ENCODE data around the gene SEC22C. TPM values are rescaled to one million over a fixed set of nuclear protein-coding genes. Genes with fewer than 3 reads are reported as not detected.
"Not testable (repeated sequence)": the region's sequence is repeated elsewhere in the genome, so short reads cannot be mapped to it uniquely, and the experiment has no call there.

SEC22C gene
- total and polyA plus RNA-seq, 7 donors, result 8.4 to 89.2 (median 48.5) TPM

- 87 to 92% methylated on average over 5 of the region's 5 CpGs for WGBS, 2 donors
- Histone ChIP-seq H3K4me3 (no peak overlapping the region), H3K9me3 (no peaks in the 10 kb centered on the region), H3K4me1 (peaks cover 0 to 16% (median 15%) of the 10 kb centered on the region in 4 donors), H3K36me3 (no peaks in the 10 kb centered on the region), H3K27me3 (no peaks in the 10 kb centered on the region), H3K27ac (no peak overlapping the region)
- intact Hi-C loops (cut with DNase I), result no loop called here
- no peak for DNase-seq
- TF ChIP-seq POLR2A (IDR thresholded peaks at IDR 0.05) (no peak), POLR2AphosphoS5 (IDR thresholded peaks at IDR 0.05) (no peak), EP300 (IDR thresholded peaks at IDR 0.05) (no peak), CTCF (IDR thresholded peaks at IDR 0.05) (no peak)
These were observed 6.9 kb upstream of the SEC22C start for GRCh38 chr3:42588625-42589024.

- H3K27ac ChIP-seq, result peak overlapping the region; percentile 87 to 93 (median 90)
- WGBS, 2 donors, result 0 to 1% methylated on average over 3 of the region's 3 CpGs
- no peaks in the 10 kb centered on the region for H3K9me3 ChIP-seq
- intact Hi-C loops (cut with DNase I), result loop anchor here (5.0 kb wide), 3 partner anchors 70 to 250 kb away; partner anchors contain the start of gene ZBTB47
- peak overlapping the region; percentile 56 to 97 (median 86) for H3K4me3 ChIP-seq
- TF ChIP-seq CTCF (IDR thresholded peaks at IDR 0.05) (no peak), POLR2AphosphoS5 (IDR thresholded peaks at IDR 0.05) (no peak), POLR2A (IDR thresholded peaks at IDR 0.05) (no peak), EP300 (IDR thresholded peaks at IDR 0.05) (no peak)
- no peaks in the 10 kb centered on the region for H3K27me3 ChIP-seq
- no peak for DNase-seq
- H3K36me3 ChIP-seq, result peaks cover 0 to 6% (median 0%) of the 10 kb centered on the region in 4 donors
- H3K4me1 ChIP-seq, result peaks cover 0 to 26% (median 20%) of the 10 kb centered on the region in 4 donors
These were observed 805 bp upstream of the SEC22C start for GRCh38 chr3:42582474-42583070.

GRCh38 chr3:42581400-42581708, 413 bp downstream of the SEC22C start:
- Histone ChIP-seq H3K4me1 (peaks cover 0 to 26% (median 20%) of the 10 kb centered on the region in 4 donors), H3K27ac (peak overlapping the region; percentile 87 to 93 (median 90)), H3K4me3 (peak overlapping the region; percentile 56 to 97 (median 86)), H3K36me3 (peaks cover 0 to 6% (median 0%) of the 10 kb centered on the region in 4 donors), H3K9me3 (no peaks in the 10 kb centered on the region), H3K27me3 (no peaks in the 10 kb centered on the region)
- intact Hi-C loops (cut with DNase I), result loop anchor here (5.0 kb wide), 3 partner anchors 71 to 251 kb away; partner anchors contain the start of gene ZBTB47
- TF ChIP-seq POLR2AphosphoS5 (IDR thresholded peaks at IDR 0.05) (no peak), CTCF (IDR thresholded peaks at IDR 0.05) (no peak), POLR2A (IDR thresholded peaks at IDR 0.05) (no peak), EP300 (IDR thresholded peaks at IDR 0.05) (no peak)
- DNase-seq, result no peak
- 0 to 1% methylated on average over 11 of the region's 11 CpGs for WGBS, 2 donors

GRCh38 chr3:42579346-42579745, 2.4 kb downstream of the SEC22C start:
- H3K4me3 ChIP-seq; H3K27ac ChIP-seq; H3K27me3 ChIP-seq; H3K36me3 ChIP-seq; intact Hi-C loops (cut with DNase I); H3K9me3 ChIP-seq; DNase-seq: not testable (repeated sequence)
- WGBS, 2 donors, result 97 to 98% methylated on average over 4 of the region's 4 CpGs
- H3K4me1 ChIP-seq, result peaks cover 0 to 26% (median 20%) of the 10 kb centered on the region in 4 donors

GRCh38 chr3:42578054-42578453, 3.7 kb downstream of the SEC22C start:
- Histone ChIP-seq H3K27me3 (no peaks in the 10 kb centered on the region), H3K36me3 (peaks cover 0 to 20% (median 4%) of the 10 kb centered on the region in 4 donors), H3K4me3 (no peak overlapping the region), H3K4me1 (peaks cover 0 to 24% (median 20%) of the 10 kb centered on the region in 4 donors), H3K9me3 (peaks cover 0 to 2% (median 0%) of the 10 kb centered on the region in 4 donors), H3K27ac (no peak overlapping the region)
- DNase-seq, result no peak
- 95 to 97% methylated on average over 4 of the region's 4 CpGs for WGBS, 2 donors
- intact Hi-C loops (cut with DNase I), result no loop called here
- TF ChIP-seq POLR2A (IDR thresholded peaks at IDR 0.05), result no peak
- no peak for TF ChIP-seq EP300 (IDR thresholded peaks at IDR 0.05)
